K562 (cell line): ENCODE results near the gene AGBL1. TPM values are rescaled to one million over a fixed set of nuclear protein-coding genes. Genes with fewer than 3 reads are reported as not detected.

Experiments
- ATAC-seq: fragments of 200-7000 bp; cut with Tn5 transposase; 3 replicates; pipeline ENCODE4 v1.9.1; 2020; ENCODE audit warnings: moderate library complexity
- BruUV-seq: library from RNA; stranded (reverse); fragments of 400-500 nt; replicated peaks from 2 replicates; lab custom pipeline; 2021; lab: Mats Ljungman, UMichigan
- CTCF ChIA-PET: fragments of 300-600 bp; formaldehyde crosslinking; extraction: SDS; loops from one replicate; lab custom pipeline; 2021; ENCODE audit warnings: low intra/inter-chr PET ratio; lab: Yijun Ruan, JAX
- POLR2A ChIA-PET: fragments of 300-600, 350-650 bp; sonication (Branson Sonifier 250); formaldehyde crosslinking; extraction: SDS; loops from one replicate; lab custom pipeline; 2021; ENCODE audit warnings: antibody characterized with exemption, inconsistent platforms; lab: Yijun Ruan, JAX
- DNase-seq, 4 experiments: peaks; one replicate each; pipeline versions ENCODE4 v3.0.0 to v3.0.0-alpha.2; 2011 to 2018; ENCODE audit warnings: low spot score in 3 of 4, mixed read lengths in 3 of 4; ENCODE audit errors: extremely low read depth in 1 of 4
- FAIRE-seq: peaks from 2 replicates; lab custom pipeline; 2011; peaks lifted over from hg19 to GRCh38; lab: Jason Lieb, UNC
- H2AFZ ChIP-seq: 2 replicates; pipeline ENCODE4 v1.6.0; 2011; ENCODE audit warnings: low read depth, low read length, control low read depth, inconsistent platforms
- H3K27ac ChIP-seq: fragments of 200-600 bp; 3 replicates; pipeline ENCODE4 v1.8.0; 2011; ENCODE audit warnings: low read depth, mild to moderate bottlenecking, control low read depth, inconsistent platforms, low read length, moderate library complexity, mixed read lengths; ENCODE audit errors: extremely low read depth
- H3K27me3 ChIP-seq, 2 experiments: fragments of 300-600 bp in 1 of 2; 2 replicates in 1 of 2; 3 replicates in 1 of 2; pipeline versions ENCODE4 v1.6.0 to v1.8.0; 2011; ENCODE audit warnings: inconsistent platforms in 2 of 2, low read length in 2 of 2, mild to moderate bottlenecking in 1 of 2, mixed read lengths in 1 of 2, moderate library complexity in 1 of 2; ENCODE audit not compliant: control insufficient read depth in 2 of 2, insufficient read depth in 2 of 2
- H3K36me3 ChIP-seq: fragments of 300-600 bp; 3 replicates; pipeline ENCODE4 v1.8.0; 2011; ENCODE audit warnings: mild to moderate bottlenecking, low read length, inconsistent platforms; ENCODE audit not compliant: control insufficient read depth, insufficient read depth
- H3K4me1 ChIP-seq, 2 experiments: fragments of 200-600 bp in 1 of 2; replicated peaks in 1 of 2; 2 replicates in 1 of 2; 3 replicates in 1 of 2; pipeline versions ENCODE4 v1.5.1 to v1.8.0; 2011; ENCODE audit warnings: inconsistent platforms in 2 of 2, low read length in 2 of 2, mild to moderate bottlenecking in 1 of 2, mixed read lengths in 1 of 2, moderate library complexity in 1 of 2; ENCODE audit not compliant: control insufficient read depth in 2 of 2, insufficient read depth in 2 of 2
- H3K4me2 ChIP-seq: 2 replicates; pipeline ENCODE4 v1.6.1; 2011; ENCODE audit warnings: low read length, control low read depth, inconsistent platforms, mixed read lengths; ENCODE audit not compliant: insufficient read depth
- H3K4me3 ChIP-seq: fragments of 200-600 bp; sonication (generic), shearing (Covaris generic); 2 replicates; pipeline ENCODE4 v1.5.1; 2016; ENCODE audit warnings: control low read depth, inconsistent platforms
- H3K79me2 ChIP-seq: fragments of 200-600 bp; 3 replicates; pipeline ENCODE4 v1.8.0; 2011; ENCODE audit warnings: low read length, inconsistent platforms; ENCODE audit not compliant: control insufficient read depth, insufficient read depth
- H3K9ac ChIP-seq, 2 experiments: 2 replicates each; pipeline versions ENCODE4 v1.6.0 to v1.6.1; 2011; ENCODE audit warnings: low read depth in 2 of 2, low read length in 2 of 2, control low read depth in 1 of 2, inconsistent platforms in 1 of 2, mild to moderate bottlenecking in 1 of 2, mixed read lengths in 1 of 2; ENCODE audit not compliant: insufficient read depth in 1 of 2
- H3K9me1 ChIP-seq: one replicate; pipeline ENCODE4 v1.6.0; 2011; ENCODE audit warnings: inconsistent platforms, mild to moderate bottlenecking, low read length, moderate library complexity; ENCODE audit not compliant: control insufficient read depth, insufficient read depth
- H3K9me3 ChIP-seq: replicated peaks from 2 replicates; pipeline ENCODE4 v1.5.1; 2011; ENCODE audit warnings: low read depth, low read length, inconsistent platforms; ENCODE audit not compliant: control insufficient read depth, insufficient read depth
- H4K20me1 ChIP-seq: replicated peaks from 2 replicates; pipeline ENCODE4 v1.6.1; 2011; ENCODE audit warnings: low read length, inconsistent platforms, mixed read lengths; ENCODE audit not compliant: control insufficient read depth, insufficient read depth
- ARNT ChIP-seq, 2 experiments: fragments of 450-650 bp; IDR thresholded peaks; 2 replicates each; pipeline ENCODE4 v1.6.1; 2016; ENCODE audit warnings: mild to moderate bottlenecking in 1 of 2
- BCL6 ChIP-seq: fragments of 250-450 bp; sonication (Bioruptor Pico); IDR thresholded peaks from 2 replicates; pipeline ENCODE4 v1.4.0; 2020
- NR1H2 ChIP-seq: sonication (generic); formaldehyde crosslinking; IDR thresholded peaks from 2 replicates; pipeline ENCODE4 v1.4.0; 2020; ENCODE audit warnings: mild to moderate bottlenecking, missing genetic modification reagents
- PHF21A ChIP-seq: fragments of 450-650 bp; IDR thresholded peaks from 2 replicates; pipeline ENCODE4 v1.6.1; 2017; ENCODE audit warnings: low read depth, borderline replicate concordance
- SMARCB1 ChIP-seq: IDR thresholded peaks from 2 replicates; pipeline ENCODE4 v1.6.1; 2011; ENCODE audit warnings: improper control_type of control experiment, low read depth; ENCODE audit not compliant: insufficient read length
- TRIM24 ChIP-seq, 2 experiments: fragments of 450-650 bp; IDR thresholded peaks; 2 replicates each; pipeline ENCODE4 v1.6.1; 2016
- WGBS: fragments of 100-300 bp; shearing (Covaris generic); methylation state at CpG from one replicate; pipeline ENCODE4 v1.1.6; 2016; ENCODE audit warnings: low coverage, mixed read lengths; ENCODE audit not compliant: insufficient coverage; ENCODE audit errors: missing lambda C conversion rate; 5-methylcytosine and 5-hydroxymethylcytosine counted together
- in situ Hi-C: fragments of 300-500 bp; cut with MboI; formaldehyde crosslinking; loops from 4 replicates; pipeline ENCODE4 v1.15.0; 2018; ENCODE audit warnings: inconsistent platforms, mixed read lengths
- intact Hi-C: fragments of 100-400 bp; cut with micrococcal nuclease; formaldehyde crosslinking; loops from 2 replicates; pipeline ENCODE4 v1.14.2; 2022
- polyA plus RNA-seq, 8 experiments: library from polyadenylated mRNA; depleted of rRNA in 4 of 8; stranded (reverse) in 5 of 8; unstranded in 3 of 8; fragments of >200 nt; fragmentation: Nextera tagmentation in 2 of 8; fragmentation: Illumina TruSeq in 1 of 8; extraction: Ambion mirVana in 2 of 8; extraction: Trizol in 1 of 8; gene quantifications; 2 replicates each; pipeline versions ENCODE4 v1.2.1 to v1.2.3, GENCODE V29; 2011 to 2014; ENCODE audit warnings: inconsistent platforms in 1 of 8, missing spikeins in 1 of 8
- total RNA-seq, 7 experiments: library from RNA; depleted of rRNA in 6 of 7; stranded (reverse); fragments of >200 nt in 6 of 7; fragmentation: Illumina TruSeq in 2 of 7; extraction: Trizol in 2 of 7; gene quantifications; 2 replicates each; pipeline versions ENCODE4 v1.2.1 to v1.2.3, GENCODE V29; 2011 to 2021; ENCODE audit warnings: low replicate concordance in 1 of 7
- TF ChIP-seq, protein P1 (sequence below): fragments of 450-650 bp; formaldehyde crosslinking; IDR thresholded peaks from 2 replicates; pipeline ENCODE4 v1.4.0; 2020; ENCODE audit warnings: mild to moderate bottlenecking
- TF ChIP-seq, protein P2 (sequence below): fragments of 200-600 bp; sonication (generic); IDR thresholded peaks from one replicate; pipeline ENCODE4 v1.6.1; 2012; ENCODE audit warnings: mild to moderate bottlenecking, low read depth, low read length, inconsistent platforms

AGBL1 gene
- total and polyA plus RNA-seq, 9 of the 15 experiments (the other 6 are each of a cell fraction or from before 2014, with no cell fraction given), result not detected

DNA sequence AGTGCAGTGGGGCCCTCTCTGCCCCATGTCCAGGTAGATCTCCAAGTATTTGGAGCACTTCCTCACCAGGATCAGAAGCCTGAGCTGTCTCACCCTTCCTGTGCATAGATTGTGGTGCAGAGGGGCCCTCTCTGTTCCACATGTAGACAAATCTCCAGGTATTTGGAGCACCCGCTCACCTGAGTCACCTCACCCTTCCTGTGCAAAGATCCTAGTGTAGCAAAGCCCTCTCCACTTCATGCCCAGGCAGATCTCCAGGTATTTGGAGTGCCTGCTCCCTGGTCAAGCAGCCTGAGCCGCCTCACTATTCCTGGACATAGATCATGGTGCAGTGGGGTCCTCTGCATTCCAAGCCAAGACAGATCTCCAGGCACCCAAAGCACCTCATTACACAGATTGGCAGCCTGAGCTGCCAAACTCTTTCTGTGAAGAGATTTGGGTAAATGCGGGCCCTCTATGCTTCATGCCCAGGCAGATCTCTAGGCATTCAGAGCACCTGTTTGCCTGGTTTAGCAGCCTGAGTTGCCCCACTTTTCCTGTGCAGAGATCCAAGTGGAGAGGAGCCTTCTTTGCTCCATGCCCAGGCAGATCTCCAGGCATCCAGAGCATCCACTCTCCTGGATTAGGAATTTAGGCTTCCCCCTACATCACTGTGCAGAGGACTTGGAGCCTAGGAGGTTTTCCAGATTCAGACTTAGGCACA lies 249.8 kb downstream of the AGBL1 start:
- no peaks in the 10 kb centered on the region; the same call in 1 of the 2 replicates for H3K9me3 ChIP-seq
- H3K9me1 ChIP-seq, result no peaks in the 10 kb centered on the region
- no peak overlapping the region for H3K4me2 ChIP-seq
- ATAC-seq, result no peak
- no peak for DNase-seq
- no peaks in the 10 kb centered on the region for H3K4me1 ChIP-seq
- TF ChIP-seq SMARCB1, result no peak
- TF ChIP-seq TRIM24 (IDR thresholded peaks at IDR 0.05), result no peak
- TF ChIP-seq PHF21A, result no peak
- no peak for TF ChIP-seq ARNT (IDR thresholded peaks at IDR 0.05)
- TF ChIP-seq, protein P1, sequence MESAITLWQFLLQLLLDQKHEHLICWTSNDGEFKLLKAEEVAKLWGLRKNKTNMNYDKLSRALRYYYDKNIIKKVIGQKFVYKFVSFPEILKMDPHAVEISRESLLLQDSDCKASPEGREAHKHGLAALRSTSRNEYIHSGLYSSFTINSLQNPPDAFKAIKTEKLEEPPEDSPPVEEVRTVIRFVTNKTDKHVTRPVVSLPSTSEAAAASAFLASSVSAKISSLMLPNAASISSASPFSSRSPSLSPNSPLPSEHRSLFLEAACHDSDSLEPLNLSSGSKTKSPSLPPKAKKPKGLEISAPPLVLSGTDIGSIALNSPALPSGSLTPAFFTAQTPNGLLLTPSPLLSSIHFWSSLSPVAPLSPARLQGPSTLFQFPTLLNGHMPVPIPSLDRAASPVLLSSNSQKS, result no peak
- TF ChIP-seq, protein P2, sequence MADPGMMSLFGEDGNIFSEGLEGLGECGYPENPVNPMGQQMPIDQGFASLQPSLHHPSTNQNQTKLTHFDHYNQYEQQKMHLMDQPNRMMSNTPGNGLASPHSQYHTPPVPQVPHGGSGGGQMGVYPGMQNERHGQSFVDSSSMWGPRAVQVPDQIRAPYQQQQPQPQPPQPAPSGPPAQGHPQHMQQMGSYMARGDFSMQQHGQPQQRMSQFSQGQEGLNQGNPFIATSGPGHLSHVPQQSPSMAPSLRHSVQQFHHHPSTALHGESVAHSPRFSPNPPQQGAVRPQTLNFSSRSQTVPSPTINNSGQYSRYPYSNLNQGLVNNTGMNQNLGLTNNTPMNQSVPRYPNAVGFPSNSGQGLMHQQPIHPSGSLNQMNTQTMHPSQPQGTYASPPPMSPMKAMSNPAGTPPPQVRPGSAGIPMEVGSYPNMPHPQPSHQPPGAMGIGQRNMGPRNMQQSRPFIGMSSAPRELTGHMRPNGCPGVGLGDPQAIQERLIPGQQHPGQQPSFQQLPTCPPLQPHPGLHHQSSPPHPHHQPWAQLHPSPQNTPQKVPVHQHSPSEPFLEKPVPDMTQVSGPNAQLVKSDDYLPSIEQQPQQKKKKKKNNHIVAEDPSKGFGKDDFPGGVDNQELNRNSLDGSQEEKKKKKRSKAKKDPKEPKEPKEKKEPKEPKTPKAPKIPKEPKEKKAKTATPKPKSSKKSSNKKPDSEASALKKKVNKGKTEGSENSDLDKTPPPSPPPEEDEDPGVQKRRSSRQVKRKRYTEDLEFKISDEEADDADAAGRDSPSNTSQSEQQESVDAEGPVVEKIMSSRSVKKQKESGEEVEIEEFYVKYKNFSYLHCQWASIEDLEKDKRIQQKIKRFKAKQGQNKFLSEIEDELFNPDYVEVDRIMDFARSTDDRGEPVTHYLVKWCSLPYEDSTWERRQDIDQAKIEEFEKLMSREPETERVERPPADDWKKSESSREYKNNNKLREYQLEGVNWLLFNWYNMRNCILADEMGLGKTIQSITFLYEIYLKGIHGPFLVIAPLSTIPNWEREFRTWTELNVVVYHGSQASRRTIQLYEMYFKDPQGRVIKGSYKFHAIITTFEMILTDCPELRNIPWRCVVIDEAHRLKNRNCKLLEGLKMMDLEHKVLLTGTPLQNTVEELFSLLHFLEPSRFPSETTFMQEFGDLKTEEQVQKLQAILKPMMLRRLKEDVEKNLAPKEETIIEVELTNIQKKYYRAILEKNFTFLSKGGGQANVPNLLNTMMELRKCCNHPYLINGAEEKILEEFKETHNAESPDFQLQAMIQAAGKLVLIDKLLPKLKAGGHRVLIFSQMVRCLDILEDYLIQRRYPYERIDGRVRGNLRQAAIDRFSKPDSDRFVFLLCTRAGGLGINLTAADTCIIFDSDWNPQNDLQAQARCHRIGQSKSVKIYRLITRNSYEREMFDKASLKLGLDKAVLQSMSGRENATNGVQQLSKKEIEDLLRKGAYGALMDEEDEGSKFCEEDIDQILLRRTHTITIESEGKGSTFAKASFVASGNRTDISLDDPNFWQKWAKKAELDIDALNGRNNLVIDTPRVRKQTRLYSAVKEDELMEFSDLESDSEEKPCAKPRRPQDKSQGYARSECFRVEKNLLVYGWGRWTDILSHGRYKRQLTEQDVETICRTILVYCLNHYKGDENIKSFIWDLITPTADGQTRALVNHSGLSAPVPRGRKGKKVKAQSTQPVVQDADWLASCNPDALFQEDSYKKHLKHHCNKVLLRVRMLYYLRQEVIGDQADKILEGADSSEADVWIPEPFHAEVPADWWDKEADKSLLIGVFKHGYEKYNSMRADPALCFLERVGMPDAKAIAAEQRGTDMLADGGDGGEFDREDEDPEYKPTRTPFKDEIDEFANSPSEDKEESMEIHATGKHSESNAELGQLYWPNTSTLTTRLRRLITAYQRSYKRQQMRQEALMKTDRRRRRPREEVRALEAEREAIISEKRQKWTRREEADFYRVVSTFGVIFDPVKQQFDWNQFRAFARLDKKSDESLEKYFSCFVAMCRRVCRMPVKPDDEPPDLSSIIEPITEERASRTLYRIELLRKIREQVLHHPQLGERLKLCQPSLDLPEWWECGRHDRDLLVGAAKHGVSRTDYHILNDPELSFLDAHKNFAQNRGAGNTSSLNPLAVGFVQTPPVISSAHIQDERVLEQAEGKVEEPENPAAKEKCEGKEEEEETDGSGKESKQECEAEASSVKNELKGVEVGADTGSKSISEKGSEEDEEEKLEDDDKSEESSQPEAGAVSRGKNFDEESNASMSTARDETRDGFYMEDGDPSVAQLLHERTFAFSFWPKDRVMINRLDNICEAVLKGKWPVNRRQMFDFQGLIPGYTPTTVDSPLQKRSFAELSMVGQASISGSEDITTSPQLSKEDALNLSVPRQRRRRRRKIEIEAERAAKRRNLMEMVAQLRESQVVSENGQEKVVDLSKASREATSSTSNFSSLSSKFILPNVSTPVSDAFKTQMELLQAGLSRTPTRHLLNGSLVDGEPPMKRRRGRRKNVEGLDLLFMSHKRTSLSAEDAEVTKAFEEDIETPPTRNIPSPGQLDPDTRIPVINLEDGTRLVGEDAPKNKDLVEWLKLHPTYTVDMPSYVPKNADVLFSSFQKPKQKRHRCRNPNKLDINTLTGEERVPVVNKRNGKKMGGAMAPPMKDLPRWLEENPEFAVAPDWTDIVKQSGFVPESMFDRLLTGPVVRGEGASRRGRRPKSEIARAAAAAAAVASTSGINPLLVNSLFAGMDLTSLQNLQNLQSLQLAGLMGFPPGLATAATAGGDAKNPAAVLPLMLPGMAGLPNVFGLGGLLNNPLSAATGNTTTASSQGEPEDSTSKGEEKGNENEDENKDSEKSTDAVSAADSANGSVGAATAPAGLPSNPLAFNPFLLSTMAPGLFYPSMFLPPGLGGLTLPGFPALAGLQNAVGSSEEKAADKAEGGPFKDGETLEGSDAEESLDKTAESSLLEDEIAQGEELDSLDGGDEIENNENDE, result no peak
- TF ChIP-seq NR1H2 (CRISPR knock-in tag), result no peak
- no peak for TF ChIP-seq BCL6 (CRISPR knock-in tag)
- TF ChIP-seq, all 486 proteins: peak for 0
- Histone ChIP-seq H3K27me3 (no peaks in the 10 kb centered on the region), H3K4me3 (no peak overlapping the region), H3K27ac (no peak overlapping the region), H4K20me1 (no peaks in the 10 kb centered on the region), H3K79me2 (no peaks in the 10 kb centered on the region), H3K36me3 (no peaks in the 10 kb centered on the region), H3K9ac (no peak overlapping the region), H2AFZ (no peak overlapping the region)
- 0% methylated on average over 3 of the region's 3 CpGs for WGBS
- CTCF ChIA-PET, result no interaction called here
- POLR2A ChIA-PET, result interaction anchor here (0.7 kb wide), 1 partner anchor 565 kb away, joined by 3 read pairs; no protein-coding TSS in a partner anchor
- BruUV-seq, result no TSS peak
- FAIRE-seq, result no peak
- in situ Hi-C loops, result no loop called here
- intact Hi-C loops, result no loop called here
